ENCODE results near the gene ID1.
"Not testable (repeated sequence)": the region's sequence is repeated elsewhere in the genome, so short reads cannot be mapped to it uniquely, and the experiment has no call there.

ID1 gene

GRCh38 chr20:31638816-31639215 lies 33.7 kb downstream of the ID1 start:
- no peak for DNase-seq

GRCh38 chr20:31640259-31640658 lies 35.2 kb downstream of the ID1 start:
- no peak for DNase-seq

- no peak for DNase-seq
These were observed 36.3 kb downstream of the ID1 start for GRCh38 chr20:31641391-31641790.

- DNase-seq, result no peak
These were observed 37.7 kb downstream of the ID1 start for GRCh38 chr20:31642837-31643236.

- no peak for DNase-seq
These were observed 38.4 kb downstream of the ID1 start for GRCh38 chr20:31643522-31643921.

- no peak for DNase-seq
These were observed 39.6 kb downstream of the ID1 start for GRCh38 chr20:31644701-31645100.

GRCh38 chr20:31648104-31648503 lies 43.0 kb downstream of the ID1 start:
- DNase-seq, result not testable (repeated sequence)

- peak; percentile 18 for DNase-seq
These were observed 47.9 kb downstream of the ID1 start for GRCh38 chr20:31652917-31653396.

GRCh38 chr20:31653561-31653960 lies 48.5 kb downstream of the ID1 start:
- no peak for DNase-seq

- no peak for DNase-seq
These were observed 49.4 kb downstream of the ID1 start for GRCh38 chr20:31654534-31654933.
